Measurements from ENCODE around the gene CREB3.
A peak's percentile ranks its signal among the peaks of the same experiment; 100 is the strongest.

CREB3 gene

DNA sequence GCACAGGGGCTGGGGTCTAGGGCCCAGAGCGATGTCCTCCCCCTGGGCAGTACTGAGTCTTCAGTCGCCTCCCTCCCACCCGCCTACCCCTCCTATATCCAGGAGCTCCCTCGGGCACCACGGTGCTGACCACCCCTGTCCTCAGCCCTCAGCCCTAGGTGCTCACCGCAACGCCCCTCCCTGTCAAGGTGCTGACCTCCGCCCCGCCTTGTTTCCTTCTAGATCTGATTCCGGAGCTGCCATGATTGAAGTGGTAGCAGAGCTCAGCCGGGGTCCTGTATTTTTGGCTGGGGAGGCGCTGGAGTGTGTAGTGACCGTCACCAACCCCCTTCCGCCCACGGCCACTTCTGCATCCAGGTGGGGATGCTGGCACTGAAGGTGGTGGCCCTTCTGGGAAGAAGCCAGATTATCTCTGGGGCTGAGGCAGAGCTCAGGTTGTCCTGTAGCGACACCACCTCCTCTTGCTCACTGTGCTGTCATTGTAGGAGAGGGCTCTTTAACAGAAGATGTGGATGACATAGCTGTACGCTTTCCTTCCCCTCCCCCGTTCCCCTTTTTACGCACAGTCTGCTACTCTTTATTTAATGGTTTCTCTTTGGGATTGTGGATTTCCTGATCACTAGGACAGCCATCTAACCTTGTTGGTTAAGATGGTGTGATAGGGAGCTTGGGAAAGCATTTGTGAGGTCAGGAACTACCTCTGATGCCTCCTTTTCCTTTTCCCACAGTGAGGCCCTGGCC, 17.2 kb downstream of the CREB3 start:
- peak; percentile 26 for DNase-seq

DNA sequence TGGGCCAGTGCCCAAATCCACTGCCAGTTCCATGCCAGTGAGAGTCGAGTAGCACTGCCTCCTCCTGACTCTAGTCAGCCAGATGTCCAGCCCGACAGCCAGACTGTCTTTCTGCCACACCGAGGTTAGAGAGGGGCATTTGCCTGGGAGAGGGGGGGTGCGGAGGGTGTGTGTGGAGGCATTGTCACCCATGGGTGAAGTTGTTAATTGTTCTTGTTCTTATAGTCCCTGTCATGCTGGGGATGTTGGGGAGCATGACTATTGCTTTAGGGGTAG, 17.7 kb downstream of the CREB3 start:
- DNase-seq, result no peak

DNA sequence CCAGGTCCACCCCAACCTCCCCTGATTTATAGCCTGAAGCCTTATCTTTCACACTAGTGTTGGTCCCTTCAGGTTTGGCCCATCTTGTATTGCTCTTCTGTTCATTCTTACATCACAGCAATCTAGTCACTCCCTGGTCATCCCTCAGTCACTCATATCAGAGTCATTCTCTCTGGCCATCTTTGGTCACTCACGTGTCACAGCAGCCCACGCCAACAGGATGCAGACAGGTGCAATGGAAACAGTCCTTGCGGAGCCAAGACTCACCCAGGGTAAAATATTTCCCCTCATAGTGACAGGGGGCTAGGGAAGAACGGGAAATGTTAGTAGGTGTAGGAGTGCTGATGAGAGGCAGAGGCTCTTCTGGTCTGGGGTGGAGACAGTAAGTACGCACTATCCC, 21.0 kb downstream of the CREB3 start:
- DNase-seq, result no peak

DNA sequence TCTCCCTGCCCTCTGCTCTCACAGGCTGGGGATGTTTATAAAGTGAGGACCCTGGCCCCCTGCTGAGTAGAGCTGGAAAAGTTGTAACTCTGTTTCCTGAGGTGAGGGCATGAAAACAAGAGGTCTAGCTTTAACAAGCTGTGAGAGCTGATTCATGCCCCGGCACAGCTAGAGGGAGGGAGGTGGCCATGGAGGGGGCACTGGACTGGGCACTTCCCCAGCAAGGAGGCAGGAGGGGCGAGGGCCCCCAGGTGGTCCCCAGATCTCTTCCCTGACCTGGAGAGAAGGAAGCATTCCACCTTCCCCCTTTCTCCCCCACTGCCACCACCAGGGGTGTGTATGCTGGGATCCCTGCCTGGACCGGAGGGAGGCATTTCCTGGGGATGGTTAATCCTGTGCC, 21.8 kb downstream of the CREB3 start, which contains the start of gene MSMP:
TSS of gene MSMP (minus strand) at position 13 of the 400 bp plus-strand sequence. CDS start 147 bp downstream, outside the sequence.
- DNase-seq, result no peak

GRCh38 chr9:35755071-35755470, 22.6 kb downstream of the CREB3 start:
- DNase-seq, result no peak

GRCh38 chr9:35756275-35757225, 24.1 kb downstream of the CREB3 start:
- DNase-seq, result peak; percentile 81

GRCh38 chr9:35757226-35757891, 24.9 kb downstream of the CREB3 start:
- DNase-seq, result no peak

DNA sequence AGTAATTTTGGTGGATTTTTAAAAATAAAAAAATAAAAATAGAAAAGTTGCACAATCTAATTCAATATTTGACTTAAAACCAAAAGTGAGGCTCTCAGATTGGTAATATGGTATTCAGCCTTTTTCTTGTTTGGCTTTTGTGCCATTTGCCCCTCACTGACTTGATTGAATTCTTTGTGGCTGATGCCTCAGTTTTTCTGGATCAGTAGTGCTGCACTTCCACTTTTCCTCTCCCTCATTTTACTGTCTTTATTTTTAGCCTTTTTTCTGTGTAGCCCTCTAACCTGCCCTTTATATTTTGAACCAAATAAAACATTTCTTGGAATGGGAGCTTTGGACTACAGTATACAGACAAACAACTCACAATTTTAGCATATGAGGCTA, 25.4 kb downstream of the CREB3 start:
- no peak for DNase-seq

GRCh38 chr9:35758475-35759050, 26.1 kb downstream of the CREB3 start:
- no peak for DNase-seq

DNA sequence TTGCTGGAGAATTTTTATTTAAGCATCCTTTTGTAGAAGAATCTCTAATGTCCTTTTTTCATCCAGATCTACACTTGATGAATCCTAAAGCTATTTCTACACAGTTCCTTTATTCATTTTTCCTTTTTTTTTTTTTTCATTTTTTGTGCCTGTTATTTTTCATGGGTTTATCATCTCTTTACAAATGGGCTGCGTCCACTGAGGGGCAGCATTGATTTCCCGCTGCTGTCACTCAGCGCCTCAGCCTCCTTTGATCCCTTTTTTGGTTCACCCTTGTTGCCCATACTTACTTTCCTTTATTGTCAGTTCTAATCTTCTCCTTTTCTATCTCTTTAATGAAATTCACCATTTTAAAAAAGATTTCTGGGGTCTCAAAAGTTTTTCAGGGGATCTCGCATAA, 27.3 kb downstream of the CREB3 start:
- no peak for DNase-seq

- DNase-seq, result no peak
Measured at GRCh38 chr9:35760651-35761050, 28.2 kb downstream of the CREB3 start.

GRCh38 chr9:35763181-35763580, 30.7 kb downstream of the CREB3 start:
- DNase-seq, result no peak

- DNase-seq, result no peak
Measured at GRCh38 chr9:35763803-35764202, 31.3 kb downstream of the CREB3 start.

DNA sequence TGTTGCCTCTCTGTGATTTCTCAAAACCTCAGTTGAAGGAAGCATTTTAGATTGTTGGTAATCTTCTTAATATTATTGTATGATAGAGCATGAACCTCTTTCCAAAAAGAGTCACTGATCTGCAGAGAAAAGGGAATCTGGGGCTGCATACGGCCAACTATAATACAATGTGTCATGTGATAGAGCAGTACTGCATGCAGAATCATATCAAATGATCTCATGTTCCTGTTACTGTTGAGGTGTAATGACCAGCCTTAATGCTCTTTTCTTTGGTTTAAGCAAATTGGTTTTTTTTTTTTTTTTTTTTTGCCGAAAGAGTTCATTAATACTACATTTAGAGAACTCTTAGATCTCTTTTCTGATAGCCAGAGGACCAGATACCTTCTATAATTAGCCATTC, 34.5 kb downstream of the CREB3 start:
- DNase-seq, result no peak

DNA sequence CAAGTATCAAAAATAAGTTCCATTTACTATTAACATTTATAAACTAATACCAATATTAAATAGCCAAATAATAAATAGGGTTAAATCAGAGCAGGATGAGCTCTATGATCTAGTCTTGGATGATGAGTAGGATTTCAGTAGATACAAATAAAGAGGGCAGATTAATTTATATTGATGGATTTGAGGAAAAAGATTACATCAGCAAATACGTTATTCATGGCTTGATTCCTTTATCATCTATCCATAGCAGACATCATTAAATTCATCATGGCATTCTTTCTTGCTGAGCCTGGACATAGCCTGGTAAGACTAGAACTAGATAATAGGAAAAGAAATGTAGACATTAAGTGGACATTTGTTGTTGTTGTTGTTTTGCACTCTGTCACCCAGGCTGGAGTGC, 35.0 kb downstream of the CREB3 start:
- DNase-seq, result no peak

GRCh38 chr9:35769763-35770162, 37.3 kb downstream of the CREB3 start:
- no peak for DNase-seq

- DNase-seq, result no peak
Measured at GRCh38 chr9:35771075-35771433, 38.6 kb downstream of the CREB3 start.

GRCh38 chr9:35771534-35771933, 39.1 kb downstream of the CREB3 start:
- no peak for DNase-seq

GRCh38 chr9:35771943-35772342, 39.5 kb downstream of the CREB3 start:
- no peak for DNase-seq

DNA sequence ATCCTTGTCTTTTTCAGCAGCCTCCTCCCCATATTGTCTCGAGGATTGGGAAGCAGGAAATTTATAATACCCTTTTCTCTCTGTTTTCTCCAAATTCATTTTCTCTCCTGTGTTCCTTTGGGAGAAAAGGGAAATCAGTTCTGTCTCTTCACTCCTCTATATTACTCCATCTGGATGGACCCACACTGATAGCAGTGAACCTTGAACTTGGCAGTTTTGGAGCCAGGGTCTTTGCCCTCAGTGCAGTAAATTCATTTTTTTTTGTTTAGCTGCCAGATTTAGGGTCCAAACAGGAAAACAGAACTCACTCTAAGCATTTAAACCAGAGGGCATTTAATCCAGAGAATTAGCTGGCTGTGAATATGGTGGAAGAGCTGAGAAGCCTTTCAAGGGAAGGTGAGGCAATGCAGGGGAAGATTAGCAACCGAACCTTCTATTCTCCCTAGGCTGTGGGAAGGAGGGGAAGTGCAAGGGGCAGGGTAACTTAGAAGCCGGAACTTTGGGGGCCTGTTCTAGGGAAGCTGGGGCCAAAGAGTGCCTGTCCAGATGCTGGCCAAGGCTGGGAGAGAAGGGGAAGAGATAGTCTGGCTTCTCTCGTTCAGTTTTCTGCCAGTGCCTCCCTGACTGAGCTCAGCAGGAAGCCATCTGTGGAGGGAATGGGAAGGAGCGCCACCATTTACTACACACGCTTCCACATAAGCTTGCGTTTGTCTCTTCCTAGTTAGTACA, 42.6 kb downstream of the CREB3 start:
- no peak for DNase-seq

- DNase-seq, result no peak
Measured at GRCh38 chr9:35776018-35776417, 43.6 kb downstream of the CREB3 start.

- DNase-seq, result no peak
Measured at GRCh38 chr9:35778496-35778895, 46.0 kb downstream of the CREB3 start.

DNA sequence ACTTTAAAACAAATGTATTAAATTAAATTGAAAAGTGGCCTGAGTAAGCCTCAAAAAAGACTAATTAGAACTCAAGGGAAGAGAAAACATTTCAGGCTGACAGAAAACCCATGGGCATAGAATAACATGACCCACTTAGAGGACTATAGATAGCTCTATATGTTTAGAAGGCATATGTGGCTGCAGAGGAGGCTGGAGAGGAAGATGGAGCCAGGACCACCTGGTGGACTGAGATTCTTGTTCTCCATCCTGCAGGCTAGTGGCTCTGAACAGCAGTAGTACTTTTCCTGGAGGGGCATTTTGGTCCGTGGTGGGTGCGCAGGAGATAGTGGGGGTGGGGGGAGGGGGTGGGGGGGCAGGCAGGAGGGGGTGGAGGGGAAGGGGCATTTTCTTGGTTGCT, 48.6 kb downstream of the CREB3 start:
- DNase-seq, result no peak
